VCaP (cell line): Measurements from ENCODE around the gene SMIM29.

Experiments used
- H3K27ac ChIP-seq: fragments of 450-650 bp; 2 replicates; pipeline ENCODE4 v1.5.1; 2017
- TF ChIP-seq, protein P1 (sequence below): fragments of 450-650 bp; conservative IDR thresholded peaks from 2 replicates; pipeline ENCODE4 v1.5.1; 2017; ENCODE audit warnings: mild to moderate bottlenecking, moderate library complexity

Gene SMIM29

DNA sequence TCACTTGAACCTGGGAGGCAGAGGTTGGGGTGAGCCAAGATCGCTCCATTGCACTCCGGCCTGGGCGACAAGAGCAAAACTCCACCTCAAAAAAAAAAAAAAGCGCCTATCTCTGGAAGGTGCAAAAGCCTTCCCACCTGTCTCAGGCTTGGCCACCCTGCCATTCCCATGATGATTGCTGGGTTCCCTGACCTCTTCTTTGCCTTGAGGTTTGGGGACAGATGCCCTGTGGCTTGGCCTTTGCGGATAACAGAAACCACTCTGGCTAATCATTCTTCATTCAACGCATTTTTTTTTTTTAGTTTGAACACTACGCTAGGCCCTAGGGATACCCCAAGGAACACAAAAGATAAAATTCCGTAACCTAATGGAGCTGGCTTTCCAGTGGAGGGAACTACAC lies 18.9 kb downstream of the SMIM29 start:
- TF ChIP-seq, protein P1, sequence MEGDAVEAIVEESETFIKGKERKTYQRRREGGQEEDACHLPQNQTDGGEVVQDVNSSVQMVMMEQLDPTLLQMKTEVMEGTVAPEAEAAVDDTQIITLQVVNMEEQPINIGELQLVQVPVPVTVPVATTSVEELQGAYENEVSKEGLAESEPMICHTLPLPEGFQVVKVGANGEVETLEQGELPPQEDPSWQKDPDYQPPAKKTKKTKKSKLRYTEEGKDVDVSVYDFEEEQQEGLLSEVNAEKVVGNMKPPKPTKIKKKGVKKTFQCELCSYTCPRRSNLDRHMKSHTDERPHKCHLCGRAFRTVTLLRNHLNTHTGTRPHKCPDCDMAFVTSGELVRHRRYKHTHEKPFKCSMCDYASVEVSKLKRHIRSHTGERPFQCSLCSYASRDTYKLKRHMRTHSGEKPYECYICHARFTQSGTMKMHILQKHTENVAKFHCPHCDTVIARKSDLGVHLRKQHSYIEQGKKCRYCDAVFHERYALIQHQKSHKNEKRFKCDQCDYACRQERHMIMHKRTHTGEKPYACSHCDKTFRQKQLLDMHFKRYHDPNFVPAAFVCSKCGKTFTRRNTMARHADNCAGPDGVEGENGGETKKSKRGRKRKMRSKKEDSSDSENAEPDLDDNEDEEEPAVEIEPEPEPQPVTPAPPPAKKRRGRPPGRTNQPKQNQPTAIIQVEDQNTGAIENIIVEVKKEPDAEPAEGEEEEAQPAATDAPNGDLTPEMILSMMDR = no peak
- H3K27ac ChIP-seq = no peak overlapping the region

DNA sequence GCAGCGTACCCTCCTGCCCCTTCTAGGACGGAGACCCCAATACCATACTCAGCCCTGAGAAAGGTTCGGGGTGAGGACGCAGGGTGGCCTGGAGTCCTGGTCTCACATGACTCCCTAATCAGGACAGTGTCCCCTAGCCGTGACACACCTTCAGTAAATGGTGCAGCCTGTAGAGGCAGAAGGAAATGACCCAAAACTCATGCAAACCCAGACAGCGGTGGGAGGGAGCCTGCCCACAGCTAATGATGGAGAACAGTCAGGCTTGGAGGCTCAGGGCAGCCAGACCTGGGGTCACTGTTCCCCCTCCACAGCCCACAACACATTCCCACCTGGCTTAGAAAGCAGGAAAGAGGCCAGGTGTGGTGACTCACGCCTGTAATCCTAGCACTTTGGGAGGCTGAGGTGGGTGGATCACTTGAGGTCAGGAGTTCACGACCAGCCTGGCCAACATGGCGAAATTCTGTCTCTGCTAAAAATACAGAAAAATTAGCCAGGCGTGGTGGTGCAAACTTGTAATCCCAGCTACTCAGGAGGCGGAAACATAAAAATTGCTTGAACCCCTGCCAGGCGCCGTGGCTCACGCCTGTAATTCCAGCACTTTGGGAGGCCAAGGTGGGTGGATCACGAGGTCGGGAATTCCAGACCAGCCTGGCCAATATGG lies 20.9 kb downstream of the SMIM29 start:
- peak overlapping the region; percentile 100; the same call in 1 of the 2 replicates for H3K27ac ChIP-seq
- TF ChIP-seq, protein P1 = no peak

DNA sequence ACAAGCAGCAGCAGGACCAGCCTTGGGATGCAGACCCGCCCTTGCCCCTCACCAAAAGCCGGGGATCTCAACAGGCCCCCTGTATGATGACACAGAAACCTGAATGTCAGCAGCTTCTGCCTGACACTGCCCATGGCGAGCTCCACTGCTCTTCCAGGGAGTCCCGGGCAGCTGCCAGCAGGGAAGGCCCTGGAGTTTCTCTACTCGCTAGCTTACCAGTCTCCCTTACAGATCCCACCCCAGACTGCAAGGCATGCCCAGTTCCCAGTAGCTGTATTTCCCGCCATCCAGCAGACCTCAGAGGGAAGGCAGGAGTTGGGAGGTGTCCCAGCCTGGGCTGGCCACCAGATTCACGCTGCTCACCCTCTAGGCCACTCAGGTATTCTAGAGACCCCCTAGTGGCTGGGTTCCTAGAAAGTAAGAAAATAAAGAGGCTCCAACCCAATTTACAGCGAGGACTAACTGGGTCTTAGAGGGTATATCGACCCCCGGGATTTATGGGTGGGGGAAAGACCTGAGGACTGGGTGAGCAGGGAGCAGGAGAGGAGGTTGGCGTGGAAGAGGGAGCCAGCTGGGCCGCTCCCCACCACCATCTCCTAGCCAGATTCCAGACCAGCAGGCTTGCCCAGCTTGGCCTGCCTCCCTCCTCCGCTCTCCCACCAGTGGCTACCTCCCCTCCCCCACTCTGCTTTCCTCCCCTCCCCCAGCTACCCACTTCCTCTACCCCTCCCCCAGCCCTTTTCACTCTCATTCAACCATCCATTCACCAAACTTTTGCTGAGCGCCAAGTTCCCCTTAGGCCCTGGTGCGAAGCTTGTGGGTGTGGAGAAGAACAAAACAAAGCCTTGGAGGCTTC lies 21.8 kb downstream of the SMIM29 start:
- H3K27ac ChIP-seq = peak overlapping the region; percentile 100; the same call in 1 of the 2 replicates
- TF ChIP-seq, protein P1 = no peak

DNA sequence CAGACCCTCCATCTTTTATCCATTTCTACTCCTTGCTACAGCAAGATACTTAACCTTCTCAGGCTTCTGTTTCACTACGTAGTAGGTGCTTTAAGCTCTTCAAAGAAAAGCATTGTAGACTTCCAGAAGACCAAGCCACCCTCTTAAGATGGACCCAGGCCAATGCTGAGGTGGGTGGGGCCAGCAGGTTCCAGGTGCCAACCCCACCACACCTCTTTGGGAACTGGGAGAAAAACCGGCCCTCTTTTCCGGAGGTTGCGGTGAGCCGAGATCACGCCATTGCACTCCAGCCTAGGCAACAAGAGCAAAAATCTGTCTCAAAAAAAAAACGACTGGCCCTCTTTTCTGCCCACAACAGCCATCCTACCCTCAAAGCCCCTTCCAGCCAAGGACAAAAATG lies 22.7 kb downstream of the SMIM29 start:
- H3K27ac ChIP-seq = peak overlapping the region; percentile 100
- TF ChIP-seq, protein P1 = no peak

DNA sequence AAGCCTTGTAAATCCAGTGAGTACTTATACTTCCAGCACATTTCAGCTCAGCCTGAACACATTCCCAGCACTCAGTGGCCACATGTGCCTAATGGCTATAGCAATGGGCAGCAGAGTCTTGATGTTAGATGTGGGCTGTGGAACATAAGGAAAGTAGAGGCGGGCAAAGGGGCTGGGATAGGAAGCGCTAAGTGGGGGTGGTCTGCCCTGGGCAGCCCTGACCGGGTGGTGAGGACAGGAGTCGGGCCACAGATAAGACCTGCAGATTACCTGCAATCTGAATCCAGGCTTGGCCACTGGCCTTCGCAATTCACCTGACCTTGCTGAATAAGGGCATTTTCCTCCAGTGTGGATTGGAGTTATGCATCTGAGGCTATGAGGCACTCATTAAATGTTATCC lies 23.3 kb downstream of the SMIM29 start:
- H3K27ac ChIP-seq = peak overlapping the region; percentile 100
- TF ChIP-seq, protein P1 = no peak

DNA sequence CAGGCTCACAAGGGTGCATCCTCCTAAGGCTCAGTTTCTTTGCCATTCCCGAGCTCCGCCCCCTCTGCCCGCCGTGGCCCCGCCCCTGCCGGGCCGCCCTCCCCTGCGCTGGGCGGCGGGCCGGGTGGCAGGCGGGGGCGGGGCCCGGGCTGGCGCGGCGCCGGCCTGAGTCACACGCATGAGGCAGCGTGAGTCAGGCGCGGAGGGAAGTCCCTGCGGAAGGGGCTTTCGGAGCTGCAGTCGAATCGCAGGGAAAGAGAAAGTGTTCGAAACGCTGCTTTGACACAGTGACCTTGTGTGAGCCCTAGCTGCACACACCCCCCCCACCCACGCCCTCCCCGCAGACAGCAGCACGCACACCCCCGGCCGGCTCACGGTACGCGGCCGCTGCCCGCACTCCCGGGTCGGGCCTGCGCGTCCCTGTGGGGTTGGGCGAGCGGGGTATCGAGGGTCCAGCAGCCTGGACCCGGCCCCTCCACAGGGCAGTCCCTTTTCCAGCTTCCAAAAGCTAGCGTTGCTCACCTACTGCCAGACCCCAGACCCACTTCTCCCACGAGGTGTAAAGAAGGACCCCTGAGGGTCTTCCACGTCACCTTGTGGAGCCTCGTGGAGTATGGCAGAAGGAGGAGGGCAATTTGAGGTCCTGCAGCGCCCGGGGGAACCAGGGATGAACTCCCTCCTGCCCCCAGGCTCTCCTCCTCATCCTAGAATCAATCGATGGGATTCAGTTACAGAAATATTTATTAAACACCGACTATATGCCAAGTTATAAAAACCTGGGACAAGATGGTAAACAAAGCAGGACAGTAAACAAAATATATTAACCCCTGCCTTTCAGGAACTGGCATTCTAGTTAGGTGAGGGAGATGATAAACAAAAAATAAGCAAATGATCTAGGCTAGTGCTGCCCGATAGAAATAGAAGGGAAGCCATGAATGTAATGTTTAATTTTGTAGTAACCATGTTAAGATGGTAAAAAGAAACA lies 24.6 kb downstream of the SMIM29 start:
- TF ChIP-seq, protein P1 = no peak
- peak overlapping the region; percentile 100 for H3K27ac ChIP-seq
